Aorta (tissue), 5 donors: ENCODE measurements around the gene TICRR. TPM values are rescaled to one million over a fixed set of nuclear protein-coding genes. Genes with fewer than 3 reads are reported as not detected.
A peak's percentile ranks its signal among the peaks of the same experiment; 100 is the strongest.

Experiments
- ATAC-seq: fragments of 200-7000 bp; cut with Tn5 transposase; one replicate; pipeline ENCODE4 v1.9.1; 2022; ENCODE audit warnings: moderate library complexity; ENCODE audit not compliant: low FRiP score
- DNase-seq, 2 donors: peaks; one replicate each; pipeline ENCODE4 v3.0.0-alpha.2; 2020
- H3K27ac ChIP-seq, 2 donors: one replicate each; pipeline ENCODE4 v1.5.1; 2013; ENCODE audit warnings: low read length in 2 of 2, mild to moderate bottlenecking in 2 of 2, moderate library complexity in 2 of 2, control low read depth in 1 of 2, inconsistent platforms in 1 of 2, low read depth in 1 of 2
- H3K27me3 ChIP-seq, 2 donors: one replicate each; pipeline ENCODE4 v1.6.1; 2013; ENCODE audit warnings: control low read depth in 1 of 2, low read length in 1 of 2, mild to moderate bottlenecking in 1 of 2, moderate library complexity in 1 of 2; ENCODE audit not compliant: insufficient read depth in 2 of 2, control insufficient read depth in 1 of 2
- H3K36me3 ChIP-seq, 2 donors: one replicate each; pipeline ENCODE4 v1.6.1; 2013; ENCODE audit warnings: control low read depth in 1 of 2, low read length in 1 of 2, mild to moderate bottlenecking in 1 of 2; ENCODE audit not compliant: insufficient read depth in 2 of 2, control insufficient read depth in 1 of 2
- H3K4me1 ChIP-seq, 2 donors: one replicate each; pipeline ENCODE4 v1.6.1; 2013; ENCODE audit warnings: low read length in 2 of 2, control low read depth in 1 of 2, mild to moderate bottlenecking in 1 of 2, moderate library complexity in 1 of 2; ENCODE audit not compliant: insufficient read depth in 2 of 2, control insufficient read depth in 1 of 2
- H3K4me3 ChIP-seq, 2 donors: one replicate each; pipeline ENCODE4 v1.5.1; 2013; ENCODE audit warnings: low read length in 2 of 2, control low read depth in 1 of 2, mild to moderate bottlenecking in 1 of 2
- H3K9me3 ChIP-seq: one replicate; pipeline ENCODE4 v1.6.1; 2013; ENCODE audit warnings: mild to moderate bottlenecking, low read length; ENCODE audit not compliant: control insufficient read depth
- WGBS, 2 donors: extraction: QIAGEN DNeasy Blood & Tissue Kit; methylation state at CpG; one replicate each; pipeline ENCODE4 v1.1.7; 2013; 5-methylcytosine and 5-hydroxymethylcytosine counted together
- intact Hi-C, 2 donors: fragments of 100-400 bp; cut with DNase I; formaldehyde crosslinking; loops; one replicate each; pipeline versions ENCODE4 v1.14.2 to v1.15.0; 2022
- polyA plus RNA-seq, 2 donors: library from polyadenylated mRNA; stranded (reverse); fragments of 200-250 nt; gene quantifications; one replicate each; pipeline ENCODE4 v1.2.3, GENCODE V29; 2013
- total RNA-seq, 2 donors: library from RNA; stranded (reverse); fragmentation: NEBNext Ultra II Directional; extraction: Animal tissue kit (Norgen Biotek cat#: 25700); gene quantifications; one replicate each; pipeline ENCODE4 v1.2.1, GENCODE V29; 2021
- donor health status: healthy with polysubstance abuse.
- donor health status: Bipolar disorder and iron deficiency.
- donor health status: DM: no; HTN: no; CAD: no.
- donor health status: DM: no; HTN: no; CAD: no.
- donor health status: DM: yes; HTN: yes; CAD: no.

The TICRR gene
- total and polyA plus RNA-seq, 4 donors = 0.03 to 0.60 (median 0.16) TPM; not detected in 1

DNA sequence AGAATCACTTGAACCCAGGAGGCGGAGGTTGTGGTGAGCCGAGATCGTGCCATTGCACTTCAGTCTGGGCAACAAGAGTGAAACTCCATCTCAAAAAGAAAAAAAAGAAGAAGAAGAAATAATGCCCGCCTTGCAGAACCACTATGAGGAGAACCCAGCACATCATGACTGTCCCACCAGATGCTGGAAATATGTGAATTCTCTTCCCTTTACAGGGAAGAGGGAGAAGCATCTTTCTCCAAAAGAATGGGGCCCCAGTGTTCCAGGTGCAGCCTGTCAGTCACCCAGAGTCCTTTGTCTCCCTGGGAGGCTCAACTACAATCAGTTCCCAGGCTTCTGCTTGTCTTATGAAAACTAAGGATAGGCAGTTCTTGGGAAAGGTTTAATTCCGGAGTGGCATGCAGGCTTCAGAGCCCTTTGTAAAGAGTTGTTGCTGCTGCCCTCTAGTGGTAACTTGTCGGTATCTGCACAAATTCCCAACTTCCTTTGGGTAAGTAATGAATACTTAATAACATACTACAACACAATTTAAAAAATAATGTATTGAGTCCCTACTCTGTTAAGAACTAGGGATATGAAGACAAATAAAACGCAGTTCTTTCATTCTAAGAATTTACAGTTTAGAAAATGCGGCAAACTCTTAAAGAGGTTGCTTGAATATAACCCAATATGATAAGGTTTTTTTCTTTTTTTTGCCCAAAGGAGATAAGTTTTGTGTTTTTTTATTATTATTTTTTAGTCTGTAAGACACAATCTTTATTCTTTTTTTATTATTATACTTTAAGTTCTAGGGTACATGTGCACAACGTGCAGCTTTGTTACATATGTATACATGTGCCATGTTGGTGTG, 18.6 kb upstream of the TICRR start:
- H3K27ac ChIP-seq = no peak overlapping the region
- H3K4me1 ChIP-seq = no peaks in the 10 kb centered on the region
- 41 to 45% methylated on average over 9 of the region's 9 CpGs for WGBS, 2 donors
- no peak for ATAC-seq
- peaks cover 0 to 2% of the 10 kb centered on the region in 2 donors for H3K27me3 ChIP-seq
- no peaks in the 10 kb centered on the region for H3K9me3 ChIP-seq
- intact Hi-C loops = loop anchor here in 1 of 2 donors (10.0 kb wide), 1 partner anchor 202 kb away; no protein-coding TSS in a partner anchor
- H3K36me3 ChIP-seq = no peaks in the 10 kb centered on the region
- DNase-seq = no peak
- no peak overlapping the region for H3K4me3 ChIP-seq

DNA sequence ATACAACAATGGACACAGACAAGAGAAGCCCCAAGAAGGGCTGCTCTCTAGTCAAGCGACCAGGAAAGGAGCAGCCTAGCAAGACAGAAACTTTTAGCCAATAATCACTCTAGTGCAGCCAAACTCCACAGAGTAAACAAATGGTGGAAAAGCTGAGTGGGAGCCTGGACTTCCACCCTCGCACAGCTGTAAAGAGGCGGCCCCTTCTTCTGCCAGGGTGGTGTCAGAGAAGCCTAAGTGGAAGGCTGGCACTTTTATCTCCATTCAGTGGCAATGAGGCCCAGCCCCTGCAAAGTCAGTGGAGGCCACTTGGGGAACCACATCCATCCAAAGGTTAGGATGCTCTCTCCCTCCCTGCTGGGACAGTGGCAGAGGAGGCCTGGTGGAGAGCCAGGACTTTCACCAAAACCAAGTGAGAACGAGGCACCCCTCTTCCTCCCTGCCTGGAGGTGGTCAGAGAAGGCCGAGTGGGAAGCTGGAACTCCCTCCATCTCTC, 15.5 kb upstream of the TICRR start:
- intact Hi-C loops = loop anchor here in 1 of 2 donors (10.0 kb wide), 1 partner anchor 205 kb away; no protein-coding TSS in a partner anchor
- DNase-seq (no peak), ATAC-seq (no peak)
- WGBS, 2 donors = 46 to 52% methylated on average over 5 of the region's 5 CpGs
- Histone ChIP-seq H3K27ac (no peak overlapping the region), H3K27me3 (peaks cover 0 to 2% of the 10 kb centered on the region in 2 donors), H3K4me1 (no peaks in the 10 kb centered on the region), H3K9me3 (no peaks in the 10 kb centered on the region), H3K4me3 (no peak overlapping the region), H3K36me3 (no peaks in the 10 kb centered on the region)

DNA sequence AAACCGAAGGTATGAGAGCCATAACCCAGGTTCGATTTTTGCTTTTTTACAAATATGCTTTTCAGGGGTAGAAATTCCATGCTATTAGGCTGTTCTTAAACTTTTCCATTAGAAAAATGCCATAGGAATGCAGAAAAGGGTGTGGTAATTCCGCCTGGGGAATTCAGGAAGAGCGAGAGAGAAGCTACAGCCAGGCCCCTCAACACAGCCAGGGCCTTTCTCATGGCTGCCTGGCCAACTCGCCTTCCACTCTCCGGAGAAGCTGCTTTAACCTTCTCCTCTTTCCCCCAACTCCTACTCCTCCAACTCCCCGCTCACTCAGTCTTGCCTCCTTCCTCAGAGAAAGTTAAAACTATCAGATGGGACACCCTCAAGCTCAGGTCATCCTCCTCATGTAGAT, 9.1 kb upstream of the TICRR start:
- Histone ChIP-seq H3K27me3 (no peaks in the 10 kb centered on the region), H3K9me3 (peaks cover 4% of the 10 kb centered on the region), H3K27ac (no peak overlapping the region), H3K4me3 (no peak overlapping the region), H3K4me1 (no peaks in the 10 kb centered on the region), H3K36me3 (no peaks in the 10 kb centered on the region)
- DNase-seq (no peak), ATAC-seq (no peak)
- WGBS, 2 donors = 69 to 70% methylated on average over 7 of the region's 7 CpGs
- intact Hi-C loops = no loop called here

DNA sequence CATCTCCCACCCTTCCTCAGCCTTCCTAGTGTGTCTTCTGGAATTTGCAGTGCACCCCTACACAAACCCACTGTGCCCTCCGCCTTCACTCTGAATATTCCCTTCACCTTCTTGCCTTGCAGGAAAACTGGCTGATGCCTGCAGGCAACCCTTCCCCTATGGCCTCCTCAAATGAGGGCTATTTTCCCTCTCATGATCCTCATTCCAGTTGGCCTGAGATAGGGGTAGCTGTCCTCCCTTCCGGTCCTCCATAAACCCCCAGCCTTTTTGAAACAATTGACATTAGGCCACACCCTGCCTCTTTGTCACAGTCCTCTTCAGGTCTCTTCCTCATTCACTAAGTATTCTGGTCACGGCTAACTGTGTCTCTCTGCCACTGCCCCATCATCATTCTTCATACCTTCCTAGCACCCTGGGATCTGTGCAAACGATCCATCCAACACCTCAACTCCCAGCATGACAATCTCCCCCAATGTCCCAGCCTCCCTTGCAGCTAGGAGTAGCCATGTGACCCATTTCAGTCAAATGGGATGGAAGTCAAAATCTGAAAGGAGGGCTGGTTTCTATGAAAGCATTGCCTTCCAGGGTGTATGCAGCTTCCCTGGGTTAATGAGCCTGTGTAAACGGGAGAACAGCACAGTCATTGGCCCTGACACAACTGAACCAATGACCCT, 8.5 kb upstream of the TICRR start:
- 88 to 89% methylated on average over 5 of the region's 5 CpGs for WGBS, 2 donors
- DNase-seq (no peak), ATAC-seq (no peak)
- H3K27ac ChIP-seq = no peak overlapping the region
- intact Hi-C loops = no loop called here
- no peaks in the 10 kb centered on the region for H3K4me1 ChIP-seq
- H3K27me3 ChIP-seq = no peaks in the 10 kb centered on the region
- H3K36me3 ChIP-seq = no peaks in the 10 kb centered on the region
- peaks cover 4% of the 10 kb centered on the region for H3K9me3 ChIP-seq
- H3K4me3 ChIP-seq = no peak overlapping the region

DNA sequence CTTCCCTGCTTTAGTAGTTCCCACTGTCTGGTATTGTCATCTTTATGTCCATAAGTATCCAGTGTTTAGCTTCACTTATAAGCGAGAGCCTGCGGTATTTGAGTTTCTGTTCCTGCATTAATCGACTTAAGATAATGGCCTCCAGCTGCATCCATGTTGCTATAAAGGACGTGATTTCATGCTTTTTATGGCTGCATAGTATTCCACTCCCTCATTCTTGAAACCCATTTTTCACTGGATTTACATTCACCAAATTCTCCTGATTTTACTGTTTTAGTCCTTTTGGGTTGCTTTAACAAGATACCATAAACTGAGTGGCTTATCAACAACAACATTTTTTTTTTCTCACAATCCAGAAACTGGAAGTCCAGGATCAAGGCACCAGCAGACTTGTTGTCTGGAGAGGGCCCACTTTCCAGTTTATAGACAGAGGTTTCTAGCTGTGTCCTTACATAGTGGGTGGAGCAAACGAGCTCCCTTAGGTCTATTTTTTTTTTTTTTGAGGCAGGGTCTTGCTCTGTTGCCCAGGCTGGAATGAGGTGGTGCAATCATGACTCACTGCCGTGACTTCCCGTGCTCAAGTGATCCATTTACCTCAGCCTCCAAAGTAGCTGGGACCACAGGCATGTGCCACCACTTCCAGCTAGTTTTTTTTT, 6.1 kb upstream of the TICRR start:
- 79 to 80% methylated on average over 7 of the region's 7 CpGs for WGBS, 2 donors
- H3K27me3 ChIP-seq = no peaks in the 10 kb centered on the region
- intact Hi-C loops = no loop called here

DNA sequence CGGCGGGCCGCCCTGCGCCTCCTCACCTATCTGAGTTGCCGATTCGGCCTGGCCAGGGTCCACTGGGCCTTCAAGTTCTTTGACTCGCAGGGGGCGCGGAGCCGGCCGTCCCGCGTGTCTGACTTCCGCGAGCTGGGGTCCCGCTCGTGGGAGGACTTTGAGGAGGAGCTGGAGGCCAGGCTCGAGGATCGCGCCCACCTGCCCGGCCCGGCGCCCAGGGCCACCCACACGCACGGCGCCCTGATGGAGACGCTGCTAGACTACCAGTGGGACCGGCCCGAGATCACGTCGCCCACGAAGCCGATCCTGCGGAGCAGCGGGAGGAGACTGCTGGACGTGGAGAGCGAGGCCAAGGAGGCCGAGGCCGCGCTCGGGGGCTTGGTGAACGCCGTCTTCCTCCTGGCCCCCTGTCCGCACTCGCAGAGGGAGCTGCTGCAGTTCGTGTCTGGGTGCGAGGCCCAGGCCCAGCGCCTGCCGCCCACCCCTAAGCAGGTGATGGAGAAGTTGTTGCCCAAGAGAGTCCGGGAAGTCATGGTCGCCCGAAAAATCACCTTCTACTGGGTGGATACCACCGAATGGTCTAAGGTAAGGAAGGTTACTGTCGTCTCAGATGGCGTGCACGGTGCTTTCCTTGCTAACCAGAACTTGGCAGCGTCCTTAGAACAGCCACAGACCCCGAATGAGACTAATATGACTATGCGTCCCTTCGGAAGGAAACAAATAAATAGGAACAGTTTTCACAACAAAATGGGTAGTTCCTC, 567 bp downstream of the TICRR start:
- Histone ChIP-seq H3K36me3 (no peaks in the 10 kb centered on the region), H3K27me3 (no peaks in the 10 kb centered on the region), H3K4me1 (no peaks in the 10 kb centered on the region), H3K27ac (no peak overlapping the region), H3K4me3 (peak overlapping the region; percentile 60 to 75), H3K9me3 (no peaks in the 10 kb centered on the region)
- ATAC-seq (peak; percentile 27), DNase-seq (peak; percentile 48 to 80)
- intact Hi-C loops = no loop called here
- 1% methylated on average over 58 to 60 of the region's 60 CpGs for WGBS, 2 donors

More for the DNA sequence above, 6.1 kb upstream of the TICRR start:
- H3K9me3 ChIP-seq = peaks cover 4% of the 10 kb centered on the region
- no peak overlapping the region for H3K27ac ChIP-seq
- ATAC-seq = no peak
- no peak for DNase-seq
- H3K4me3 ChIP-seq = no peak overlapping the region
- H3K36me3 ChIP-seq = no peaks in the 10 kb centered on the region
- H3K4me1 ChIP-seq = no peaks in the 10 kb centered on the region

DNA sequence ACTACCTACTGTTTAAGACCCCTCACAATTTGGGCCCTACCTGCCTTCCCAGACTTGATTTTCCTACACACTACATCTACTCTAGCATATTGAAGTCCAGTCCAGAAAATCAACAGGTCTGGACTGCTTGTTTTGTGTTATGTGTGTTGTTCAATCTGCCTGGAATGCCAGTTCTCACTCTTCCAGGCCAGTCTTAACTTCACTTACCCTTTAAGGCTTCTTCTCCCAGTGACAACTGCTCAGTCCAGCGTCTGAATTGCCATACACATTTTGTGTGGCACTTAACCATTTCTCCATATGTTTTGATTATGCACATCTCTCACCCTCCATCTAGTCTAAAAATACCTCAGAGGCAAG, 1.1 kb downstream of the TICRR start:
- intact Hi-C loops = no loop called here
- DNase-seq = no peak
- WGBS, 2 donors = 4 to 13% methylated on average over 1 of the region's 1 CpG
- Histone ChIP-seq H3K27me3 (no peaks in the 10 kb centered on the region), H3K36me3 (no peaks in the 10 kb centered on the region), H3K4me3 (no peak overlapping the region), H3K4me1 (no peaks in the 10 kb centered on the region), H3K9me3 (no peaks in the 10 kb centered on the region), H3K27ac (no peak overlapping the region)
- no peak for ATAC-seq

DNA sequence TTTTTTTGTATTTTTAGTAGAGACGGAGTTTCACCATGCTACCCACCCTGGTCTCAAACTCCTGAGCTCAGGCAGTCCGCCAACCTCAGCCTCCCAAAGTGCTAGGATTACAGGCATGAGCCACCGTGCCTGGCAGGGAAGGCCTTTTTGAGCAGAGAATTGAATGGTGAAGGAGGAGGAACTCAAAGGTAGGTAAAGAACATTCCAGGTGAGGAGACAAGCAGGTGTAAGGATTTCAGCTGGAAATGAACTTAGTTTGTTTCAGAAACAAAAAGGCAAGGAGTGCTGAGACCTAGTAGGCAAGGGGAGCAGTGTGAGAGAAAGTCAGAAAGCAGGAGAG, 2.5 kb downstream of the TICRR start:
- Histone ChIP-seq H3K9me3 (no peaks in the 10 kb centered on the region), H3K27ac (no peak overlapping the region), H3K27me3 (no peaks in the 10 kb centered on the region), H3K36me3 (no peaks in the 10 kb centered on the region), H3K4me1 (no peaks in the 10 kb centered on the region), H3K4me3 (no peak overlapping the region)
- WGBS, 2 donors = 78 to 80% methylated on average over 3 of the region's 3 CpGs
- DNase-seq (no peak), ATAC-seq (no peak)
- intact Hi-C loops = no loop called here
